ENCODE results near the gene KCNB1.

GRCh38 chr20:49477200-49477599, 5.3 kb downstream of the KCNB1 start:
- TF ChIP-seq TAF1 (conservative IDR thresholded peaks at IDR 0.05) (no peak), ZBTB33 (IDR thresholded peaks at IDR 0.05) (no peak), YY1 (IDR thresholded peaks at IDR 0.05) (no peak), REST (IDR thresholded peaks at IDR 0.05) (no peak), RAD21 (IDR thresholded peaks at IDR 0.05) (no peak), ATF3 (IDR thresholded peaks at IDR 0.05) (no peak), SP1 (IDR thresholded peaks at IDR 0.05) (no peak), EGR1 (IDR thresholded peaks at IDR 0.05; ENCODE audit: low read depth in 2 of 2) (no peak), RXRA (IDR thresholded peaks at IDR 0.05) (no peak), JUND (IDR thresholded peaks at IDR 0.05) (no peak), GABPA (IDR thresholded peaks at IDR 0.05 in 1 of 2, conservative IDR thresholded peaks at IDR 0.05 in 1 of 2) (no peak)
- TF ChIP-seq, protein P1, sequence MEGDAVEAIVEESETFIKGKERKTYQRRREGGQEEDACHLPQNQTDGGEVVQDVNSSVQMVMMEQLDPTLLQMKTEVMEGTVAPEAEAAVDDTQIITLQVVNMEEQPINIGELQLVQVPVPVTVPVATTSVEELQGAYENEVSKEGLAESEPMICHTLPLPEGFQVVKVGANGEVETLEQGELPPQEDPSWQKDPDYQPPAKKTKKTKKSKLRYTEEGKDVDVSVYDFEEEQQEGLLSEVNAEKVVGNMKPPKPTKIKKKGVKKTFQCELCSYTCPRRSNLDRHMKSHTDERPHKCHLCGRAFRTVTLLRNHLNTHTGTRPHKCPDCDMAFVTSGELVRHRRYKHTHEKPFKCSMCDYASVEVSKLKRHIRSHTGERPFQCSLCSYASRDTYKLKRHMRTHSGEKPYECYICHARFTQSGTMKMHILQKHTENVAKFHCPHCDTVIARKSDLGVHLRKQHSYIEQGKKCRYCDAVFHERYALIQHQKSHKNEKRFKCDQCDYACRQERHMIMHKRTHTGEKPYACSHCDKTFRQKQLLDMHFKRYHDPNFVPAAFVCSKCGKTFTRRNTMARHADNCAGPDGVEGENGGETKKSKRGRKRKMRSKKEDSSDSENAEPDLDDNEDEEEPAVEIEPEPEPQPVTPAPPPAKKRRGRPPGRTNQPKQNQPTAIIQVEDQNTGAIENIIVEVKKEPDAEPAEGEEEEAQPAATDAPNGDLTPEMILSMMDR (IDR thresholded peaks at IDR 0.05; ENCODE audit: low read depth, low read length, missing input control): no peak
- TF ChIP-seq, protein P2, sequence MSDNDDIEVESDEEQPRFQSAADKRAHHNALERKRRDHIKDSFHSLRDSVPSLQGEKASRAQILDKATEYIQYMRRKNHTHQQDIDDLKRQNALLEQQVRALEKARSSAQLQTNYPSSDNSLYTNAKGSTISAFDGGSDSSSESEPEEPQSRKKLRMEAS (IDR thresholded peaks at IDR 0.05): no peak
